H9 (cell line): ENCODE measurements around the gene ZCWPW1. TPM values are rescaled to one million over a fixed set of nuclear protein-coding genes. Genes with fewer than 3 reads are reported as not detected.

ENCODE experiments used
- DNase-seq: peaks from one replicate; pipeline ENCODE4 v3.0.0-alpha.2; 2017
- H2AFZ ChIP-seq: one replicate; pipeline ENCODE4 v1.6.1; 2013; ENCODE audit warnings: mild to moderate bottlenecking, low read length, control low read depth, moderate library complexity
- H2AK5ac ChIP-seq: 2 replicates; pipeline ENCODE4 v1.6.1; 2013; ENCODE audit warnings: low read length, control low read depth, mixed read lengths; ENCODE audit not compliant: insufficient read length
- H2BK120ac ChIP-seq: one replicate; pipeline ENCODE4 v1.6.1; 2013; ENCODE audit warnings: low read depth, mild to moderate bottlenecking, low read length, control low read depth, inconsistent platforms; ENCODE audit not compliant: poor library complexity, severe bottlenecking
- H2BK12ac ChIP-seq: 2 replicates; pipeline ENCODE4 v1.6.1; 2013; ENCODE audit warnings: low read length, control low read depth, mixed read lengths, low read depth; ENCODE audit not compliant: insufficient read length
- H2BK15ac ChIP-seq: 2 replicates; pipeline ENCODE4 v1.6.1; 2013; ENCODE audit warnings: low read depth, low read length, control low read depth
- H2BK20ac ChIP-seq: one replicate; pipeline ENCODE4 v1.6.1; 2013; ENCODE audit warnings: low read depth, mild to moderate bottlenecking, low read length, control low read depth, inconsistent platforms; ENCODE audit not compliant: poor library complexity, severe bottlenecking
- H2BK5ac ChIP-seq: 2 replicates; pipeline ENCODE4 v1.6.1; 2013; ENCODE audit warnings: low read length, control low read depth, mixed read lengths; ENCODE audit not compliant: insufficient read length
- H3K14ac ChIP-seq: 2 replicates; pipeline ENCODE4 v1.6.1; 2013; ENCODE audit warnings: low read length, control low read depth; ENCODE audit not compliant: insufficient read depth
- H3K18ac ChIP-seq: 2 replicates; pipeline ENCODE4 v1.6.1; 2013; ENCODE audit warnings: low read depth, mild to moderate bottlenecking, mixed read lengths, low read length, control low read depth; ENCODE audit not compliant: insufficient read length
- H3K23ac ChIP-seq: 2 replicates; pipeline ENCODE4 v1.6.1; 2013; ENCODE audit warnings: low read length, control low read depth, mixed read lengths, low read depth; ENCODE audit not compliant: insufficient read length
- H3K23me2 ChIP-seq: 2 replicates; pipeline ENCODE4 v1.6.1; 2013; ENCODE audit warnings: low read depth, mild to moderate bottlenecking, mixed read lengths, low read length, control low read depth; ENCODE audit not compliant: insufficient read length, poor library complexity, severe bottlenecking
- H3K27ac ChIP-seq: 2 replicates; pipeline ENCODE4 v1.5.1; 2013; ENCODE audit warnings: low read length, control low read depth, mixed read lengths, low read depth; ENCODE audit not compliant: insufficient read length
- H3K27me3 ChIP-seq: 2 replicates; pipeline ENCODE4 v1.6.1; 2013; ENCODE audit warnings: low read length, control low read depth, inconsistent platforms; ENCODE audit not compliant: insufficient read depth
- H3K4ac ChIP-seq: 2 replicates; pipeline ENCODE4 v1.6.1; 2013; ENCODE audit warnings: low read depth, mild to moderate bottlenecking, control low read depth, inconsistent platforms, low read length, moderate library complexity
- H3K4me1 ChIP-seq: 2 replicates; pipeline ENCODE4 v1.6.1; 2013; ENCODE audit warnings: low read length, control low read depth, inconsistent platforms; ENCODE audit not compliant: insufficient read depth
- H3K4me2 ChIP-seq: 2 replicates; pipeline ENCODE4 v1.6.1; 2013; ENCODE audit warnings: low read length, control low read depth, mixed read lengths; ENCODE audit not compliant: insufficient read length, insufficient read depth
- H3K56ac ChIP-seq: 2 replicates; pipeline ENCODE4 v1.6.1; 2013; ENCODE audit warnings: low read depth, mild to moderate bottlenecking, mixed read lengths, low read length, control low read depth; ENCODE audit not compliant: insufficient read length
- H3K79me1 ChIP-seq: 2 replicates; pipeline ENCODE4 v1.6.1; 2013; ENCODE audit warnings: low read depth, mild to moderate bottlenecking, moderate library complexity, low read length, control low read depth, inconsistent platforms; ENCODE audit not compliant: insufficient read depth, poor library complexity, severe bottlenecking
- H3K79me2 ChIP-seq: 2 replicates; pipeline ENCODE4 v1.6.1; 2013; ENCODE audit warnings: low read length, control low read depth, inconsistent platforms; ENCODE audit not compliant: insufficient read depth
- H3K9ac ChIP-seq: 2 replicates; pipeline ENCODE4 v1.6.1; 2013; ENCODE audit warnings: low read length, control low read depth, mixed read lengths; ENCODE audit not compliant: insufficient read length; ENCODE audit errors: extremely low read depth
- H3K9me3 ChIP-seq: one replicate; pipeline ENCODE4 v1.6.1; 2013; ENCODE audit warnings: low read depth, low read length, inconsistent platforms; ENCODE audit not compliant: control insufficient read depth
- H3T11ph ChIP-seq: one replicate; pipeline ENCODE4 v1.6.1; 2013; ENCODE audit warnings: mild to moderate bottlenecking, low read length, control low read depth, inconsistent platforms
- H4K20me1 ChIP-seq: one replicate; pipeline ENCODE4 v1.6.1; 2013; ENCODE audit not compliant: control insufficient read depth, insufficient read length, insufficient read depth
- H4K5ac ChIP-seq: 2 replicates; pipeline ENCODE4 v1.6.1; 2013; ENCODE audit warnings: low read depth, mild to moderate bottlenecking, mixed read lengths, low read length, control low read depth; ENCODE audit not compliant: insufficient read length
- H4K8ac ChIP-seq: replicated peaks from 2 replicates; pipeline ENCODE4 v1.6.1; 2013; ENCODE audit warnings: low read length, control low read depth, mixed read lengths, low read depth; ENCODE audit not compliant: insufficient read length
- H4K91ac ChIP-seq: 2 replicates; pipeline ENCODE4 v1.6.1; 2013; ENCODE audit warnings: low read depth, mild to moderate bottlenecking, moderate library complexity, mixed read lengths, low read length, control low read depth; ENCODE audit not compliant: insufficient read length
- H3K27ac Mint-ChIP-seq, 3 experiments: 2 replicates in 2 of 3; 3 replicates in 1 of 3; pipeline ENCODE4 v1.8.0; 2020 to 2021; ENCODE audit warnings: mixed read lengths in 3 of 3, mild to moderate bottlenecking in 1 of 3, moderate library complexity in 1 of 3
- H3K27me3 Mint-ChIP-seq: 2 replicates; pipeline ENCODE4 v1.8.0; 2021; ENCODE audit warnings: low read depth, mild to moderate bottlenecking, moderate library complexity, mixed read lengths
- H3K36me3 Mint-ChIP-seq, 3 experiments: 2 replicates in 2 of 3; 3 replicates in 1 of 3; pipeline ENCODE4 v1.8.0; 2020 to 2021; ENCODE audit warnings: low read depth in 3 of 3, mixed read lengths in 3 of 3; ENCODE audit not compliant: insufficient read depth in 1 of 3
- H3K4me1 Mint-ChIP-seq, 2 experiments: 2 replicates each; pipeline ENCODE4 v1.8.0; 2020; ENCODE audit warnings: mixed read lengths in 2 of 2
- H3K4me3 Mint-ChIP-seq, 2 experiments: 2 replicates in 1 of 2; 3 replicates in 1 of 2; pipeline ENCODE4 v1.8.0; 2020 to 2021; ENCODE audit warnings: mild to moderate bottlenecking in 2 of 2, mixed read lengths in 2 of 2, moderate library complexity in 1 of 2
- H3K9me3 Mint-ChIP-seq, 2 experiments: 2 replicates in 1 of 2; 3 replicates in 1 of 2; pipeline ENCODE4 v1.8.0; 2020; ENCODE audit warnings: mild to moderate bottlenecking in 2 of 2, mixed read lengths in 2 of 2, moderate library complexity in 1 of 2
- WGBS: extraction: QIAGEN DNeasy Blood & Tissue Kit; methylation state at CpG from one replicate; pipeline ENCODE4 v1.1.7; 2013; ENCODE audit warnings: missing lambda C conversion rate, low lambda C conversion rate, mixed read lengths; ENCODE audit not compliant: insufficient read length; ENCODE audit errors: extremely low coverage; 5-methylcytosine and 5-hydroxymethylcytosine counted together
- total RNA-seq: library from RNA; stranded (reverse); gene quantifications from 2 replicates; pipeline ENCODE4 v1.2.1, GENCODE V29; 2021
- TF ChIP-seq, protein P1 (sequence below): fragments of 200-600 bp; sonication (generic); conservative IDR thresholded peaks from 3 replicates; pipeline ENCODE4 v1.8.0; 2021; ENCODE audit warnings: antibody characterized with exemption, mild to moderate bottlenecking

The ZCWPW1 gene
- total RNA-seq, 1 experiment from 2014 or later: 1.1 TPM

DNA sequence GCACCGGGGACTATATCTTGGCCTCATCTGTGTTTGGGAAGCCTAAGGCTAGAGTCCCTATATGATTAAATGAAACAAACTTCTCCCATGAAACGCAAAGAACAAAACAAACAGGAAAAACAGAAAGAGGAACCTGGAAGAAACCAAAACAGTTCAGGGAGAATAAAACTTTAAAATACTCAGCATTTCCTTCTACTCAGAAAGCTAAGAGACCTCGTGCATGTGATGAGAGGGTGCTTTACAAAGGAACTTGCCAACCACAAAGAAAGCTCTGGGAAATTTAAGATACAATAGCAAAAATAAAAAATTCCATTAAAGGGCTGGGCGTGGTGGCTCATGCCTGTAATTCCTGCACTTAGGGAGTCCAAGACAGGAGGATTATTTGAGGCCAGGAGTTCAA is 48.3 kb downstream of the ZCWPW1 start:
- H3K9me3 Mint-ChIP-seq: no peaks in the 10 kb centered on the region
- Histone ChIP-seq H3K9ac (no peak overlapping the region), H3K27me3 (no peaks in the 10 kb centered on the region; the same call in 1 of the 2 replicates), H3K27ac (no peak overlapping the region), H3K4ac (no peak overlapping the region), H3T11ph (no peak overlapping the region), H4K8ac (no peak overlapping the region), H4K91ac (no peak overlapping the region), H2BK12ac (no peak overlapping the region), H2AFZ (no peak overlapping the region), H3K79me2 (no peaks in the 10 kb centered on the region), H2BK15ac (no peak overlapping the region), H4K5ac (no peak overlapping the region), H3K23me2 (no peaks in the 10 kb centered on the region), H3K9me3 (no peaks in the 10 kb centered on the region), H3K14ac (no peak overlapping the region), H3K18ac (no peak overlapping the region), H3K56ac (no peak overlapping the region), H2BK20ac (no peak overlapping the region), H3K79me1 (no peaks in the 10 kb centered on the region), H3K23ac (no peak overlapping the region), H4K20me1 (no peaks in the 10 kb centered on the region), H2AK5ac (no peak overlapping the region), H2BK120ac (no peak overlapping the region), H2BK5ac (no peak overlapping the region), H3K4me1 (no peaks in the 10 kb centered on the region), H3K4me2 (no peak overlapping the region)
- peaks cover 0 to 7% of the 10 kb centered on the region in 2 experiments; a peak in 2 of 4 replicates for H3K4me1 Mint-ChIP-seq
- DNase-seq: no peak
- H3K36me3 Mint-ChIP-seq: peaks cover 0 to 5% (median 0%) of the 10 kb centered on the region in 3 experiments; a peak in 3 of 7 replicates
- peaks cover 8% of the 10 kb centered on the region for H3K27me3 Mint-ChIP-seq
- no peak overlapping the region for H3K4me3 Mint-ChIP-seq
- H3K27ac Mint-ChIP-seq: no peak overlapping the region
- TF ChIP-seq, protein P1, sequence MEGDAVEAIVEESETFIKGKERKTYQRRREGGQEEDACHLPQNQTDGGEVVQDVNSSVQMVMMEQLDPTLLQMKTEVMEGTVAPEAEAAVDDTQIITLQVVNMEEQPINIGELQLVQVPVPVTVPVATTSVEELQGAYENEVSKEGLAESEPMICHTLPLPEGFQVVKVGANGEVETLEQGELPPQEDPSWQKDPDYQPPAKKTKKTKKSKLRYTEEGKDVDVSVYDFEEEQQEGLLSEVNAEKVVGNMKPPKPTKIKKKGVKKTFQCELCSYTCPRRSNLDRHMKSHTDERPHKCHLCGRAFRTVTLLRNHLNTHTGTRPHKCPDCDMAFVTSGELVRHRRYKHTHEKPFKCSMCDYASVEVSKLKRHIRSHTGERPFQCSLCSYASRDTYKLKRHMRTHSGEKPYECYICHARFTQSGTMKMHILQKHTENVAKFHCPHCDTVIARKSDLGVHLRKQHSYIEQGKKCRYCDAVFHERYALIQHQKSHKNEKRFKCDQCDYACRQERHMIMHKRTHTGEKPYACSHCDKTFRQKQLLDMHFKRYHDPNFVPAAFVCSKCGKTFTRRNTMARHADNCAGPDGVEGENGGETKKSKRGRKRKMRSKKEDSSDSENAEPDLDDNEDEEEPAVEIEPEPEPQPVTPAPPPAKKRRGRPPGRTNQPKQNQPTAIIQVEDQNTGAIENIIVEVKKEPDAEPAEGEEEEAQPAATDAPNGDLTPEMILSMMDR: no peak
- no CpG with 5 or more reads among the region's 4 CpGs for WGBS
